Spinal cord (tissue), 10 donors: ENCODE results near the gene ROBO2. TPM values are rescaled to one million over a fixed set of nuclear protein-coding genes. Genes with fewer than 3 reads are reported as not detected.

Source experiments
- DNase-seq, 6 donors: peaks; one replicate each; pipeline versions ENCODE4 v3.0.0 to v3.0.0-alpha.2; 2013 to 2015; ENCODE audit warnings: low spot score in 6 of 6, low read depth in 4 of 6
- H3K27ac ChIP-seq: one replicate; pipeline ENCODE4 v1.5.1; 2013; ENCODE audit warnings: low read depth, low read length, control low read depth
- H3K27me3 ChIP-seq: one replicate; pipeline ENCODE4 v1.6.1; 2013; ENCODE audit warnings: low read length; ENCODE audit not compliant: control insufficient read depth, insufficient read depth
- H3K36me3 ChIP-seq: one replicate; pipeline ENCODE4 v1.6.1; 2013; ENCODE audit warnings: low read length; ENCODE audit not compliant: control insufficient read depth, insufficient read depth
- H3K4me1 ChIP-seq: one replicate; pipeline ENCODE4 v1.6.1; 2013; ENCODE audit warnings: low read length; ENCODE audit not compliant: control insufficient read depth, insufficient read depth
- H3K4me3 ChIP-seq: one replicate; pipeline ENCODE4 v1.5.1; 2013; ENCODE audit warnings: low read depth, low read length, control low read depth
- H3K9me3 ChIP-seq: one replicate; pipeline ENCODE4 v1.6.1; 2013; ENCODE audit warnings: low read length; ENCODE audit not compliant: control insufficient read depth, insufficient read depth
- WGBS: methylation state at CpG from one replicate; pipeline ENCODE4 v1.1.5; 2013; ENCODE audit warnings: missing lambda C conversion rate; ENCODE audit not compliant: insufficient coverage; 5-methylcytosine and 5-hydroxymethylcytosine counted together
- polyA plus RNA-seq, 2 donors: library from polyadenylated mRNA; unstranded; fragments of 120-200 nt; gene quantifications; one replicate each; pipeline ENCODE4 v1.2.1, GENCODE V29; 2013; ENCODE audit not compliant: insufficient read length in 2 of 2
- total RNA-seq, 2 donors: library from RNA; depleted of rRNA in 1 of 2; stranded (reverse); fragments of 120-200 nt in 1 of 2; fragments of >200 nt in 1 of 2; gene quantifications; one replicate each; pipeline versions ENCODE4 v1.2.3 to v1.2.4, GENCODE V29; 2013 to 2014
- donor health status: healthy.

Gene ROBO2
- total and polyA plus RNA-seq, 4 donors = 75.0 to 196 (median 114) TPM

DNA sequence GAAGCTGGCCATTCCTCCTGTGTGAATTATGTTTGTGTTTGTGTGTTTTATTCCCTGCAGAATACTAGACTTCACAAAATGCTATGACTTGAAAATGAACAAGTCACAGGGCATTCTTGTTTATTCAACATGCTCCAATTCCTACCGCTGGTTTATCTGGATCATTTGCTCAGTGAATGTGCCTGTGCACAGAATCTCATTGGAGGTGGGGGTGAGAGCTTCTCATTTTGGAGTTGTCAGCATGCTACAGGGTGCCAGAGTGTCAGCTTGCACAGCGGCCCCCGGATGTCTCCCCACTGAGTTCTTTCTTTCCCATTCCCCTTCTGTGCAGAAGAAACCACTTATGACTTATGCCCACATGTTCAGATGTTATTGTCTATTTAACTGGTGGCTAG, 428.7 kb downstream of the ROBO2 start:
- no peak overlapping the region for H3K4me3 ChIP-seq
- H3K4me1 ChIP-seq = peaks cover 6% of the 10 kb centered on the region
- H3K27me3 ChIP-seq = no peaks in the 10 kb centered on the region
- no peaks in the 10 kb centered on the region for H3K9me3 ChIP-seq
- H3K27ac ChIP-seq = no peak overlapping the region
- no peaks in the 10 kb centered on the region for H3K36me3 ChIP-seq
- WGBS = no CpG with 5 or more reads among the region's 3 CpGs
- peak in 1 of 6 donors; percentile 66 for DNase-seq

GRCh38 chr3:77475507-77475906, 435.6 kb downstream of the ROBO2 start:
- Histone ChIP-seq H3K27me3 (no peaks in the 10 kb centered on the region), H3K4me3 (no peak overlapping the region), H3K27ac (no peak overlapping the region), H3K4me1 (no peaks in the 10 kb centered on the region), H3K9me3 (no peaks in the 10 kb centered on the region), H3K36me3 (no peaks in the 10 kb centered on the region)
- peak in 2 of 6 donors; percentile 25 to 77 for DNase-seq
- WGBS = 10% methylated on average over 1 of the region's 2 CpGs

- DNase-seq = no peak
- Histone ChIP-seq H3K4me3 (no peak overlapping the region), H3K36me3 (no peaks in the 10 kb centered on the region), H3K27ac (no peak overlapping the region), H3K4me1 (no peaks in the 10 kb centered on the region), H3K27me3 (no peaks in the 10 kb centered on the region), H3K9me3 (no peaks in the 10 kb centered on the region)
Measured at GRCh38 chr3:77479021-77479420, 439.1 kb downstream of the ROBO2 start.

GRCh38 chr3:77489216-77489615, 449.3 kb downstream of the ROBO2 start:
- Histone ChIP-seq H3K4me3 (no peak overlapping the region), H3K27ac (no peak overlapping the region), H3K4me1 (no peaks in the 10 kb centered on the region), H3K36me3 (peaks cover under 1% of the 10 kb centered on the region), H3K27me3 (no peaks in the 10 kb centered on the region), H3K9me3 (peaks cover 8% of the 10 kb centered on the region)
- WGBS = no CpG with 5 or more reads among the region's 1 CpG
- DNase-seq = no peak

GRCh38 chr3:77491961-77492360, 452.1 kb downstream of the ROBO2 start:
- DNase-seq = no peak
- Histone ChIP-seq H3K27me3 (no peaks in the 10 kb centered on the region), H3K9me3 (peaks cover 4% of the 10 kb centered on the region), H3K36me3 (peaks cover 3% of the 10 kb centered on the region), H3K4me1 (no peaks in the 10 kb centered on the region), H3K27ac (no peak overlapping the region), H3K4me3 (no peak overlapping the region)
- no CpG with 5 or more reads among the region's 1 CpG for WGBS

- peak in 2 of 6 donors; percentile 23 to 67 for DNase-seq
- no peaks in the 10 kb centered on the region for H3K9me3 ChIP-seq
- WGBS = 30% methylated on average over 1 of the region's 2 CpGs
- no peak overlapping the region for H3K4me3 ChIP-seq
- H3K27me3 ChIP-seq = no peaks in the 10 kb centered on the region
- no peaks in the 10 kb centered on the region for H3K4me1 ChIP-seq
- H3K36me3 ChIP-seq = no peaks in the 10 kb centered on the region
- H3K27ac ChIP-seq = no peak overlapping the region
Measured at GRCh38 chr3:77500721-77501120, 460.8 kb downstream of the ROBO2 start.

DNA sequence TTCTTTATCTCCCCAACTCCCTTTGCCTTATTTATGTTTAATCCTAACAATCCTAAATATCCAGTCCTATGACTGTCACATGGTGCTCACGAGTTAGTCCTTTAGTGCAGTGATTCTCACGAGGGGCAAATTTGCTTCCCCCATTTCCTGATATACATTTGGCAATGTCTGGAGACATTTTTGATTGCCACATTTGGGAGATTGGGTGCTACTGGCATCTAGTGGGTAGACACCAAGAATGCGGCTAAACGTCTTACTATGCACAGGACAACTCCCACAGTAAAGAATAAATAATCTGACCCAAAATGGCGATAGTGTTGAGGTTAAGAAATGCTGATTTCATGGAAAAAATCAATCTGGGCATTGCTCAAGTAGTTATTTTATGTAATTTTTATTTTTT, 466.5 kb downstream of the ROBO2 start:
- DNase-seq = no peak
- no peaks in the 10 kb centered on the region for H3K36me3 ChIP-seq
- no peaks in the 10 kb centered on the region for H3K9me3 ChIP-seq
- WGBS = no CpG with 5 or more reads among the region's 5 CpGs
- H3K27ac ChIP-seq = no peak overlapping the region
- H3K27me3 ChIP-seq = no peaks in the 10 kb centered on the region
- no peak overlapping the region for H3K4me3 ChIP-seq
- H3K4me1 ChIP-seq = no peaks in the 10 kb centered on the region

GRCh38 chr3:77513542-77513941, 473.6 kb downstream of the ROBO2 start:
- Histone ChIP-seq H3K4me1 (no peaks in the 10 kb centered on the region), H3K9me3 (no peaks in the 10 kb centered on the region), H3K27me3 (no peaks in the 10 kb centered on the region), H3K4me3 (no peak overlapping the region), H3K36me3 (no peaks in the 10 kb centered on the region), H3K27ac (no peak overlapping the region)
- WGBS = 17% methylated on average over 2 of the region's 5 CpGs
- peak in 2 of 6 donors; percentile 41 to 46 for DNase-seq

DNA sequence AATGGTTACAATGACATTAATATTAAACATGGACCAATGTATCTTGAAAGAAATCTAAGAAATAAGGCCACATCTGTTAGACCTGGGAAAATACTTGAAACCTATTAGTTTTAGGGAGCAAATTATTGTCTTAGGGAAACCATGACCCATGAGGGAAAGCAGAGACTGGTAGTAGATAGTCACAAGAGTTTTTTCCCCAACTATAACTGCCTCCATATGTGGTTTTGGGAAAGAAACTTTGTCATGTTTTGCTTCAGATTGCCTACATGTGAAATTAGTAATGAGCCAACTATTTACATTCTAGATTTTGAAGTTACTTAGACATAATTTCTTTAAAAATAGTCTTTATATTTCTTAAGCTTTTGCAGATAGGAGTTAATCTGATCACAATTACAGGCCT, 474.9 kb downstream of the ROBO2 start:
- H3K4me1 ChIP-seq = no peaks in the 10 kb centered on the region

DNA sequence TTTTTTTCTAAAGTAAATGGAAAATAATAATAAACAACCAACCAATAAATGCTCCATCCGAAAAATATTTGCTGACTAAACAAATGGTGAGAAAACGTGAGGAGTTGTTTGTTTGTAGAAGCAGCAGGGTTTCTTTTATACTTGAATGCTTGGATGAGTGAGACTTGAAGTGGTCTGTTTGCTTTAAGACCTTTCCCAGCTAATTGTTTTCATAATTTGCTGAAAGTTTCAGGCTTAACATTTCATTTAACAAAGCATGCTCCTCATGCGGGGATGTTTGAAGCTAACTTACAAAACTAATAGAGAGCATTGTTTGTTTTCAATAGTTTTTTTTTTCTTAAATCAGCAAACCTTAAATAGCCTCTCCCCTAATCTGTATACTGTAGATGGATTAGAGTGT, 484.6 kb downstream of the ROBO2 start:
- DNase-seq = peak in 1 of 6 donors; percentile 17
- no peaks in the 10 kb centered on the region for H3K27me3 ChIP-seq
- H3K27ac ChIP-seq = no peak overlapping the region
- H3K4me1 ChIP-seq = no peaks in the 10 kb centered on the region
- no peaks in the 10 kb centered on the region for H3K36me3 ChIP-seq
- H3K4me3 ChIP-seq = no peak overlapping the region
- WGBS = no CpG with 5 or more reads among the region's 3 CpGs
- no peaks in the 10 kb centered on the region for H3K9me3 ChIP-seq

More for the DNA sequence above, 474.9 kb downstream of the ROBO2 start:
- no peaks in the 10 kb centered on the region for H3K36me3 ChIP-seq
- no peak for DNase-seq
- H3K9me3 ChIP-seq = no peaks in the 10 kb centered on the region
- H3K27me3 ChIP-seq = no peaks in the 10 kb centered on the region
- H3K4me3 ChIP-seq = no peak overlapping the region
- no peak overlapping the region for H3K27ac ChIP-seq
